Activated CD8-positive, alpha-beta memory T cell treated with anti-CD3 and anti-CD28 coated beads for 1 hour (primary cell): ENCODE data around the gene ASTN1.

ENCODE experiments used
- DNase-seq, 2 donors: peaks; one replicate each; pipeline ENCODE4 v3.0.0-alpha.2; 2020; ENCODE audit warnings: low read depth in 1 of 2; ENCODE audit errors: extremely low read depth in 1 of 2

ASTN1 gene

GRCh38 chr1:177164380-177165068, at the start of gene ASTN1:
Gene ASTN1, minus strand, starts transcription at chr1:177164712. Its CDS starts 36 bp downstream, at chr1:177164676.
- DNase-seq = no peak

GRCh38 chr1:177211231-177211630, 46.7 kb upstream of the ASTN1 start:
- DNase-seq = no peak

GRCh38 chr1:177210071-177210470, 45.6 kb upstream of the ASTN1 start:
- DNase-seq = no peak

GRCh38 chr1:177209357-177209756, 44.8 kb upstream of the ASTN1 start:
- no peak for DNase-seq

- DNase-seq = no peak
Measured at GRCh38 chr1:177208920-177209319, 44.4 kb upstream of the ASTN1 start.

- no peak for DNase-seq
Measured at GRCh38 chr1:177206831-177207355, 42.4 kb upstream of the ASTN1 start.

GRCh38 chr1:177200290-177200689, 35.8 kb upstream of the ASTN1 start:
- DNase-seq = no peak

GRCh38 chr1:177198243-177198642, 33.7 kb upstream of the ASTN1 start:
- DNase-seq = no peak

GRCh38 chr1:177190308-177190970, 25.9 kb upstream of the ASTN1 start:
- DNase-seq = no peak

- DNase-seq = no peak
Measured at GRCh38 chr1:177186639-177187038, 22.1 kb upstream of the ASTN1 start.

GRCh38 chr1:177185209-177185608, 20.7 kb upstream of the ASTN1 start:
- no peak for DNase-seq

GRCh38 chr1:177183836-177184235, 19.3 kb upstream of the ASTN1 start:
- no peak for DNase-seq

- DNase-seq = no peak
Measured at GRCh38 chr1:177181631-177182291, 17.2 kb upstream of the ASTN1 start.

- no peak for DNase-seq
Measured at GRCh38 chr1:177181280-177181630, 16.7 kb upstream of the ASTN1 start.

- DNase-seq = no peak
Measured at GRCh38 chr1:177174921-177175634, 10.6 kb upstream of the ASTN1 start.

- no peak for DNase-seq
Measured at GRCh38 chr1:177173976-177174375, 9.5 kb upstream of the ASTN1 start.

GRCh38 chr1:177172866-177173265, 8.4 kb upstream of the ASTN1 start:
- DNase-seq = no peak

GRCh38 chr1:177172272-177172671, 7.8 kb upstream of the ASTN1 start:
- no peak for DNase-seq

- DNase-seq = no peak
Measured at GRCh38 chr1:177171536-177172123, 7.1 kb upstream of the ASTN1 start.

GRCh38 chr1:177170756-177171535, 6.4 kb upstream of the ASTN1 start, which contains the start of gene BRINP2:
Gene BRINP2, plus strand, starts transcription at chr1:177170958. Its CDS starts 58,919 bp downstream, at chr1:177229877.
- DNase-seq = no peak
